ENCODE data around the gene MNX1.
A peak's percentile ranks its signal among the peaks of the same experiment; 100 is the strongest.

The MNX1 gene

GRCh38 chr7:157010588-157011332 lies at the start of gene MNX1:
MNX1 (minus strand) TSS chr7:157010663; CDS start chr7:157010350, 313 bp downstream.
- DNase-seq: peak; percentile 39

GRCh38 chr7:157059534-157059933 lies 49.1 kb upstream of the MNX1 start:
- DNase-seq: no peak

GRCh38 chr7:157058701-157059100 lies 48.2 kb upstream of the MNX1 start:
- no peak for DNase-seq

- DNase-seq: no peak
Observed at GRCh38 chr7:157058068-157058467, 47.6 kb upstream of the MNX1 start.

- no peak for DNase-seq
Observed at GRCh38 chr7:157056957-157057902, 46.8 kb upstream of the MNX1 start.

- DNase-seq: no peak
Observed at GRCh38 chr7:157056246-157056645, 45.8 kb upstream of the MNX1 start.

GRCh38 chr7:157054927-157055326 lies 44.5 kb upstream of the MNX1 start:
- DNase-seq: no peak

- DNase-seq: no peak
Observed at GRCh38 chr7:157053118-157053517, 42.7 kb upstream of the MNX1 start.

- no peak for DNase-seq
Observed at GRCh38 chr7:157047148-157047547, 36.7 kb upstream of the MNX1 start.

- DNase-seq: no peak
Observed at GRCh38 chr7:157046681-157047080, 36.2 kb upstream of the MNX1 start.

GRCh38 chr7:157044943-157045660 lies 34.6 kb upstream of the MNX1 start:
- DNase-seq: no peak

- DNase-seq: no peak
Observed at GRCh38 chr7:157044147-157044687, 33.8 kb upstream of the MNX1 start.

GRCh38 chr7:157043745-157044144 lies 33.3 kb upstream of the MNX1 start:
- DNase-seq: no peak

GRCh38 chr7:157041514-157042277 lies 31.2 kb upstream of the MNX1 start:
- no peak for DNase-seq

- DNase-seq: no peak
Observed at GRCh38 chr7:157041004-157041403, 30.5 kb upstream of the MNX1 start.

- no peak for DNase-seq
Observed at GRCh38 chr7:157037635-157038034, 27.2 kb upstream of the MNX1 start.

- DNase-seq: no peak
Observed at GRCh38 chr7:157037028-157037427, 26.6 kb upstream of the MNX1 start.

GRCh38 chr7:157035979-157036378 lies 25.5 kb upstream of the MNX1 start:
- no peak for DNase-seq

- DNase-seq: no peak
Observed at GRCh38 chr7:157035302-157035701, 24.8 kb upstream of the MNX1 start.

- DNase-seq: no peak
Observed at GRCh38 chr7:157033483-157034473, 23.3 kb upstream of the MNX1 start.

Data from CD4-positive, alpha-beta T cell treated with Interleukin-6 for 4 hours (primary cell).